ENCODE measurements around the gene TUBB2A.

DNA sequence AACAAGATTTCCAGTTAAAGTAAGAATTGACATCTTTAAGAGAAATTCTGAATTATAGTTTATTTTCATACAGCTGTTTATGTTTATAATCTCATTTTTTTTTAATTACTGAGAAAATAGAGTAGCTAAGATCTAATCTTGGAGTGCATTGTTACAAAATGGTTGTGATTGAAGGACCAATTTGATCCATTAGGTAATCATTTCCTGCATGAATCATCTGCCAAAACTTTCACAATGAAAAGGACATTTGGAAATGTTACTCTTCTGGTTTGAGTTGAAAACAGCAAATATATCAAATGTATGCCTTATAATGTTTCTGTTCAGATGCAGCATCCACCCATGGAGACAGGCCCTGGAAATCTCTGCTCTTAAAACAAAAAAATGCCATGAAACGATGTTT lies 19.0 kb downstream of the TUBB2A start:
- TF ChIP-seq POLR2A (IDR thresholded peaks at IDR 0.05): no peak
- TF ChIP-seq, protein P1, sequence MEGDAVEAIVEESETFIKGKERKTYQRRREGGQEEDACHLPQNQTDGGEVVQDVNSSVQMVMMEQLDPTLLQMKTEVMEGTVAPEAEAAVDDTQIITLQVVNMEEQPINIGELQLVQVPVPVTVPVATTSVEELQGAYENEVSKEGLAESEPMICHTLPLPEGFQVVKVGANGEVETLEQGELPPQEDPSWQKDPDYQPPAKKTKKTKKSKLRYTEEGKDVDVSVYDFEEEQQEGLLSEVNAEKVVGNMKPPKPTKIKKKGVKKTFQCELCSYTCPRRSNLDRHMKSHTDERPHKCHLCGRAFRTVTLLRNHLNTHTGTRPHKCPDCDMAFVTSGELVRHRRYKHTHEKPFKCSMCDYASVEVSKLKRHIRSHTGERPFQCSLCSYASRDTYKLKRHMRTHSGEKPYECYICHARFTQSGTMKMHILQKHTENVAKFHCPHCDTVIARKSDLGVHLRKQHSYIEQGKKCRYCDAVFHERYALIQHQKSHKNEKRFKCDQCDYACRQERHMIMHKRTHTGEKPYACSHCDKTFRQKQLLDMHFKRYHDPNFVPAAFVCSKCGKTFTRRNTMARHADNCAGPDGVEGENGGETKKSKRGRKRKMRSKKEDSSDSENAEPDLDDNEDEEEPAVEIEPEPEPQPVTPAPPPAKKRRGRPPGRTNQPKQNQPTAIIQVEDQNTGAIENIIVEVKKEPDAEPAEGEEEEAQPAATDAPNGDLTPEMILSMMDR (IDR thresholded peaks at IDR 0.05): no peak
- TF ChIP-seq POLR2AphosphoS5 (IDR thresholded peaks at IDR 0.05): no peak

Measured in prostate gland (tissue), 2 donors.